ENCODE results near the gene AKIRIN1.
"Not testable (repeated sequence)": the region's sequence is repeated elsewhere in the genome, so short reads cannot be mapped to it uniquely, and the experiment has no call there.

- not testable (repeated sequence) for TF ChIP-seq POLR2A, EP300 (IDR thresholded peaks at IDR 0.05)
Observed at GRCh38 chr1:38978245-38978542, 12.9 kb upstream of the AKIRIN1 start.

Measured in suprapubic skin (tissue), 2 donors.